Heart right ventricle (tissue), 16 donors: ENCODE data around the gene PPIH. TPM values are rescaled to one million over a fixed set of nuclear protein-coding genes. Genes with fewer than 3 reads are reported as not detected.
"Not testable (repeated sequence)": the region's sequence is repeated elsewhere in the genome, so short reads cannot be mapped to it uniquely, and the experiment has no call there.

Experiments used
- ATAC-seq, 8 donors: fragments of 200-7000 bp; cut with Tn5 transposase; one replicate each; pipeline ENCODE4 v1.9.1; 2020; ENCODE audit warnings: mild to moderate bottlenecking in 8 of 8, moderate library complexity in 8 of 8, moderate number of reproducible peaks in 1 of 8
- DNase-seq, 2 donors: peaks; one replicate each; pipeline ENCODE4 v3.0.0-alpha.2; 2020
- H3K27ac ChIP-seq, 10 donors: fragments of 200-600 bp; sonication (generic) in 2 of 10; one replicate each; pipeline versions ENCODE4 v1.5.0 to v1.8.0; 2020 to 2022; ENCODE audit warnings: mild to moderate bottlenecking in 3 of 10
- H3K27me3 ChIP-seq, 7 donors: fragments of 200-600 bp; one replicate each; pipeline ENCODE4 v1.8.0; 2021 to 2022; ENCODE audit warnings: mild to moderate bottlenecking in 2 of 7
- H3K36me3 ChIP-seq, 9 donors: fragments of 200-600 bp; sonication (generic) in 1 of 9; one replicate each; pipeline versions ENCODE4 v1.5.0 to v1.8.0; 2020 to 2022; ENCODE audit warnings: mild to moderate bottlenecking in 2 of 9
- H3K4me1 ChIP-seq, 9 donors: fragments of 200-600 bp; sonication (generic) in 1 of 9; one replicate each; pipeline versions ENCODE4 v1.5.0 to v1.8.0; 2020 to 2022; ENCODE audit warnings: mild to moderate bottlenecking in 4 of 9
- H3K4me3 ChIP-seq, 10 donors: fragments of 200-600 bp; sonication (generic) in 2 of 10; one replicate each; pipeline versions ENCODE4 v1.5.0 to v1.8.0; 2020 to 2022; ENCODE audit warnings: mild to moderate bottlenecking in 7 of 10, moderate library complexity in 2 of 10
- H3K9me3 ChIP-seq, 11 donors: fragments of 200-600 bp in 10 of 11; sonication (generic) in 2 of 11; one replicate each; pipeline versions ENCODE4 v1.5.0 to v1.8.0; 2013 to 2022; ENCODE audit warnings: mild to moderate bottlenecking in 2 of 11, control low read depth in 1 of 11, moderate library complexity in 1 of 11
- WGBS, 2 donors: extraction: QIAGEN DNeasy Blood & Tissue Kit; methylation state at CpG; one replicate each; pipeline ENCODE4 v1.1.7; 2013; ENCODE audit warnings: inconsistent platforms in 1 of 2; 5-methylcytosine and 5-hydroxymethylcytosine counted together
- intact Hi-C, 10 donors: fragments of 100-400 bp; cut with DNase I; formaldehyde crosslinking; loops; one replicate each; pipeline versions ENCODE4 v1.11.1 to v1.14.2; 2022
- polyA plus RNA-seq, 2 donors: library from polyadenylated mRNA; stranded (reverse); fragments of 200-250 nt; gene quantifications; one replicate each; pipeline ENCODE4 v1.2.3, GENCODE V29; 2013
- total RNA-seq, 10 donors: library from RNA; stranded (reverse); fragmentation: NEBNext Ultra II Directional in 3 of 10; extraction: Animal tissue kit (Norgen Biotek cat#: 25700) in 3 of 10; gene quantifications; one replicate each; pipeline versions ENCODE4 v1.2.1 to v1.2.4, GENCODE V29; 2021 to 2023
- TF ChIP-seq, protein P1 (sequence below), 9 donors: fragments of 200-600 bp; sonication (generic) in 2 of 9; IDR thresholded peaks; one replicate each; pipeline versions ENCODE4 v1.5.0 to v1.8.0; 2021 to 2022; ENCODE audit warnings: antibody characterized with exemption in 9 of 9, mild to moderate bottlenecking in 5 of 9, moderate library complexity in 1 of 9
- donor health status: Arrhythmogenic right ventricular cardiomyopathy.
- donor health status: ischemic (EF 13 %, LVEDD 7.1; RV severe dilation, severe dysfunction).
- donor health status: healthy with polysubstance abuse.
- donor health status: DM: no; HTN: yes; CAD: no.
- donor health status: DM: no; HTN: no; CAD: no.
- donor health status: ischemic (EF 25% LVEDD 6.9; RV normal size, moderate dysfunction).
- donor health status: ischemic (EF 25% LVEDD 5.7; RV mildly dilated, moderate dysfunction).
- donor health status: healthy.
- donor health status: DM: yes; HTN: yes; CAD: no.
- donor health status: Ischemic cardiomyopathy.
- donor health status: ischemic (EF 35%, LVEDD 5.7; RV mildly dilated, moderate dysfunction).
- donor health status: nonischemic (EF 11% LVEDD 7.7; RV severe dilation, severe dysfunction).
- donor health status: DM: yes; HTN: yes; CAD: no.
- donor health status: PGD.
- donor health status: ischemic (EF 29% LVEDD 5.4; RV normal size, mild dysfunction).
- donor health status: nonischemic (EF 23%, LVEDD 6.1; RV moderate dilation, normal function).

The PPIH gene
- total and polyA plus RNA-seq, 12 donors, result 15.2 to 38.6 (median 19.5) TPM

DNA sequence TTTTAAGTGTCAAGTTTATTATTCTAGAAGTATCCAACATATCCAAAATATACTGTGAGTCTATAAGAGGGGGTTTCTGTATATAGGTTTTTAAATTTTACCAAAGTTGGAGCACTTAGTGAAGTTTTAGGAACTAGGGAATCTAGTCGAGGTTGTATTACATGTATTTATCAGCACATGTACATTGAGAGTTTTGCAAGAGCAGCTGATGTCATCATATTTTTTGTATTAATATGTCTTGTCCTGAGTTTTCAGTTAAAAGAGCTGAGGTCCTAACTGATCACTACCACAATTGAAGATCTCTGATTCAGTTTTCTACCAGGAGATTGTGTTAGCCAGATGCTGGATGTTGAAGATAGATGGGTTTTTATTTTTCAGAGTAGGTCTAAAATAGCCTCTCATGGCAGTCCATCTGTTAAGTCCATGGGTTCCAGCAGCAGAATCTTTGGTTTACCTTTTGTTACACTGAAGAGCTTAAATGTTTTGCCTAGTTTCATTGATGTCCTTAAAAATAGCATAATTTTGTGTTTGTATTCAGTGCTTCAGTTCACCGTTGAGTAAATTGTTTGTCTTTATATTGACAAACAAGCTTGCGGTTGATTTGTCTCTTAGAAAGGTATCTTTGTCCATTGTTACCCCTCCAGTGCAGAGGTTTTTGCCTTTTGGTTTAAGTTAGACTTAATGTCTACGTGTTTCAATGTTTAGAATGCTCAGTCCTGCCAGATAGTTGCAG, 40.0 kb downstream of the PPIH start:
- WGBS, 2 donors, result 92 to 93% methylated on average over 4 of the region's 4 CpGs
- H3K4me1 ChIP-seq, result peaks cover 0 to 12% (median 4%) of the 10 kb centered on the region in 9 donors
- no peaks in the 10 kb centered on the region for H3K27me3 ChIP-seq
- TF ChIP-seq, protein P1, sequence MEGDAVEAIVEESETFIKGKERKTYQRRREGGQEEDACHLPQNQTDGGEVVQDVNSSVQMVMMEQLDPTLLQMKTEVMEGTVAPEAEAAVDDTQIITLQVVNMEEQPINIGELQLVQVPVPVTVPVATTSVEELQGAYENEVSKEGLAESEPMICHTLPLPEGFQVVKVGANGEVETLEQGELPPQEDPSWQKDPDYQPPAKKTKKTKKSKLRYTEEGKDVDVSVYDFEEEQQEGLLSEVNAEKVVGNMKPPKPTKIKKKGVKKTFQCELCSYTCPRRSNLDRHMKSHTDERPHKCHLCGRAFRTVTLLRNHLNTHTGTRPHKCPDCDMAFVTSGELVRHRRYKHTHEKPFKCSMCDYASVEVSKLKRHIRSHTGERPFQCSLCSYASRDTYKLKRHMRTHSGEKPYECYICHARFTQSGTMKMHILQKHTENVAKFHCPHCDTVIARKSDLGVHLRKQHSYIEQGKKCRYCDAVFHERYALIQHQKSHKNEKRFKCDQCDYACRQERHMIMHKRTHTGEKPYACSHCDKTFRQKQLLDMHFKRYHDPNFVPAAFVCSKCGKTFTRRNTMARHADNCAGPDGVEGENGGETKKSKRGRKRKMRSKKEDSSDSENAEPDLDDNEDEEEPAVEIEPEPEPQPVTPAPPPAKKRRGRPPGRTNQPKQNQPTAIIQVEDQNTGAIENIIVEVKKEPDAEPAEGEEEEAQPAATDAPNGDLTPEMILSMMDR (IDR thresholded peaks at IDR 0.05), result no peak
- intact Hi-C loops, result no loop called here
- H3K27ac ChIP-seq, result no peak overlapping the region
- H3K4me3 ChIP-seq, result no peak overlapping the region
- ATAC-seq (no peak), DNase-seq (no peak)
- peaks cover 0 to 100% (median 58%) of the 10 kb centered on the region in 9 donors for H3K36me3 ChIP-seq
- H3K9me3 ChIP-seq, result no peaks in the 10 kb centered on the region

DNA sequence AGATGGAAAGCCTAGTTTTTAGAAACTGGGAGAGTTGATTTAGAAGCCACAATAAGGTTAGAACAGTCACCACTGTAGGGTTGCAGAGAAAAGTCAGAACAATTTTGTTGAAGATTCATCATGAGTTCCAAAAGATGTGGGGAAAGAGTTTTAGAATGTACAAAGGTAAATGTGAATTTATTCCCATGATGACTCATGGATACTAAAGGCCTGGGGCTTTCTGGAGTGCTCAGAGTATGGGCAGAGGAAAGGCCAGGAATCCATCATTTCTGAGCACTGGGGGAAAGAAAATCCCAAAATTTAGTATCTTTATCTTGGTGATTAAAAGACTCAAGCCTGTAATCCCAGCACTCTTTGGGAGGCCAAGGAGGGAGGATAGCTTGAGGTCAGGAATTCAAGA, 41.8 kb downstream of the PPIH start:
- Histone ChIP-seq H3K4me3 (no peak overlapping the region), H3K27me3 (no peaks in the 10 kb centered on the region), H3K4me1 (peaks cover 0 to under 1% (median 0%) of the 10 kb centered on the region in 9 donors), H3K9me3 (no peaks in the 10 kb centered on the region), H3K36me3 (peaks cover 0 to 100% (median 71%) of the 10 kb centered on the region in 9 donors), H3K27ac (no peak overlapping the region)
- ATAC-seq (no peak), DNase-seq (no peak)
- TF ChIP-seq, protein P1 (IDR thresholded peaks at IDR 0.05), result no peak
- intact Hi-C loops, result no loop called here

DNA sequence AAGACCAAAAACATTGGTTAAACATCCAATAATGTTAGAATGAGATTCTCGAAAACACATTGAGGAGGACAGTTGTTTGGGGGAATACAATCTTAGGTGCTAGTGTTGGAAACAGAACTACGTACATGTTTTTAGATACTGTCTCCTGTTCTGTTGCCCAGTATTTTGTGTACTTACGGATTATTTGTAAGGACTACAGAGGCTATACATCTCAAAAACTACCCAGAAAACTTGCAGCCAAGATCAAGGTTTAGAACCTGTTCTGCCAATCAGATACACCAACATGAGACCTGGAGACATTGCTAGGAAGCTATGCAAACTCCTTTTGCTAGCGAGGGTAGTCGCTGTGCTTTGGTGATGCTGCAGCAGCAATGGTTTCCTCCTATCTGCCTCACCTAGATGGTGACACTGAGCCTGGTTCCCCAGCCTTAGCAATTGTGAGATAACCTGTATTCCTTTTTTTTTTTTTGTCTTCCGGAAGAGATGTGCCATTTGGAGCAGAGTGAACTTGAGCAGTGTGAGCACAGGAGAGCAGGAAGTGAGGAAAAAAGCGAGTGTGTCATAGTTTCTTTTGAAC, 45.8 kb downstream of the PPIH start:
- Histone ChIP-seq H3K27ac (no peak overlapping the region), H3K27me3 (no peaks in the 10 kb centered on the region), H3K4me1 (no peaks in the 10 kb centered on the region), H3K9me3 (peaks cover 0 to 9% (median 0%) of the 10 kb centered on the region in 11 donors), H3K36me3 (peaks cover 0 to 99% (median 51%) of the 10 kb centered on the region in 9 donors), H3K4me3 (no peak overlapping the region)
- ATAC-seq (no peak), DNase-seq (no peak)
- TF ChIP-seq, protein P1 (IDR thresholded peaks at IDR 0.05), result no peak
- 94 to 95% methylated on average over 7 of the region's 7 CpGs for WGBS, 2 donors
- intact Hi-C loops, result no loop called here

GRCh38 chr1:42712808-42713207, 54.6 kb downstream of the PPIH start:
- peaks cover 0 to 44% (median 12%) of the 10 kb centered on the region in 11 donors for H3K9me3 ChIP-seq
- intact Hi-C loops, H3K4me3 ChIP-seq, H3K4me1 ChIP-seq, H3K27me3 ChIP-seq, ATAC-seq, DNase-seq, H3K27ac ChIP-seq: not testable (repeated sequence)
- 99 to 100% methylated on average over 3 of the region's 3 CpGs for WGBS, 2 donors
- H3K36me3 ChIP-seq, result peaks cover 0 to 62% (median 15%) of the 10 kb centered on the region in 9 donors

- intact Hi-C loops, result no loop called here
- H3K27me3 ChIP-seq, result no peaks in the 10 kb centered on the region
- no peak for ATAC-seq
These were observed 55.1 kb downstream of the PPIH start for GRCh38 chr1:42713293-42713692.

DNA sequence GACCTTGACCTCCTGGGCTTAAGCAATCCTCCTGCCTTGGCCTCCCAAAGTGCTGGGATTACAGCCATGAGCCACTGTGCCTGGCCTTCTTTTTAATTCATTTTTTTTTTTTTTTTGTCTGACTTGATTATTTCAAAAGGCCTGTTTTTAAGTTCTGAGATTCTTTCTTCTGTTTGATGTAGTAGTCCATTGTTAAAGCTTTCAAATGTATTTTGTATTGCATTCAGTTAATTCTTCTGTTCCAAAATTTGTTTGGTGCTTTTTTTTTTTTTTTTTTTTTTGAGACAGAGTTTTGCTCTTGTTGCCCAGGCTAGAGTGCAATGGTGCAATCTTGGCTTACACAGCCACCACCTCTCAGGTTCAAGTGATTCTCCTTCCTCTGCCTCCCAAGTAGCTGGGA, 56.2 kb downstream of the PPIH start:
- ATAC-seq, H3K27ac ChIP-seq, H3K27me3 ChIP-seq, H3K4me1 ChIP-seq, DNase-seq, H3K4me3 ChIP-seq, intact Hi-C loops: not testable (repeated sequence)
- peaks cover 0 to 44% (median 12%) of the 10 kb centered on the region in 11 donors for H3K9me3 ChIP-seq
- peaks cover 0 to 52% (median 15%) of the 10 kb centered on the region in 9 donors for H3K36me3 ChIP-seq

More at GRCh38 chr1:42713293-42713692, 55.1 kb downstream of the PPIH start:
- TF ChIP-seq, protein P1 (IDR thresholded peaks at IDR 0.05), result no peak
- peaks cover 0 to 44% (median 12%) of the 10 kb centered on the region in 11 donors for H3K9me3 ChIP-seq
- no peak overlapping the region for H3K27ac ChIP-seq
- DNase-seq, result no peak
- no peaks in the 10 kb centered on the region for H3K4me1 ChIP-seq
- peaks cover 0 to 57% (median 15%) of the 10 kb centered on the region in 9 donors for H3K36me3 ChIP-seq
- H3K4me3 ChIP-seq, result no peak overlapping the region
